Measurements from ENCODE around the gene AARS2. TPM values are rescaled to one million over a fixed set of nuclear protein-coding genes. Genes with fewer than 3 reads are reported as not detected.
A peak's percentile ranks its signal among the peaks of the same experiment; 100 is the strongest.

The AARS2 gene
- total RNA-seq: 1 to 10 TPM; 6.1 to 7.6 (median 6.8) TPM
- polyA plus RNA-seq: 1 to 10 TPM; 1.4 to 9.7 (median 2.4) TPM

GRCh38 chr6:44312901-44313788 is at the start of gene AARS2:
TSS of gene AARS2 (minus strand) at chr6:44313347. CDS start at chr6:44313323, 24 bp downstream.
- Histone ChIP-seq H3K27me3 (no peaks in the 10 kb centered on the region), H3K36me3 (peaks cover 0 to 32% (median 21%) of the 10 kb centered on the region in 4 donors), H3K27ac (peak within 1 kb of the TSS; percentile 77 to 88 (median 84)), H3K4me3 (peak within 1 kb of the TSS; percentile 70 to 100 (median 93)), H3K9me3 (no peaks in the 10 kb centered on the region), H3K4me1 (peaks cover 0 to 17% (median 9%) of the 10 kb centered on the region in 4 donors)
- TF ChIP-seq POLR2A (IDR thresholded peaks at IDR 0.05): peak in 1 of 2 donors; percentile 41
- peak; percentile 31 to 78 (median 74) for TF ChIP-seq POLR2AphosphoS5 (IDR thresholded peaks at IDR 0.05)
- TF ChIP-seq EP300 (IDR thresholded peaks at IDR 0.05): no peak
- TF ChIP-seq CTCF (IDR thresholded peaks at IDR 0.05): peak; percentile 74 to 97 (median 80)
- WGBS, 2 donors: 2% methylated on average over 52 of the region's 52 CpGs
- DNase-seq: peak; percentile 90
- intact Hi-C loops (cut with DNase I): loop anchor here (2.0 kb wide), 1 partner anchor 46 kb away; no protein-coding TSS in a partner anchor

GRCh38 chr6:44361947-44362346 is 48.8 kb upstream of the AARS2 start:
- intact Hi-C loops (cut with DNase I): no loop called here
- no peaks in the 10 kb centered on the region for H3K9me3 ChIP-seq
- H3K27me3 ChIP-seq: no peaks in the 10 kb centered on the region
- DNase-seq: no peak
- H3K4me1 ChIP-seq: no peaks in the 10 kb centered on the region
- no peaks in the 10 kb centered on the region for H3K36me3 ChIP-seq
- TF ChIP-seq POLR2A (IDR thresholded peaks at IDR 0.05) (no peak), EP300 (IDR thresholded peaks at IDR 0.05) (no peak), POLR2AphosphoS5 (IDR thresholded peaks at IDR 0.05) (no peak), CTCF (IDR thresholded peaks at IDR 0.05) (no peak)
- no peak overlapping the region for H3K4me3 ChIP-seq
- H3K27ac ChIP-seq: no peak overlapping the region
- 80 to 81% methylated on average over 6 of the region's 6 CpGs for WGBS, 2 donors

GRCh38 chr6:44359973-44360372 is 46.8 kb upstream of the AARS2 start:
- WGBS, 2 donors: 72 to 86% methylated on average over 3 of the region's 3 CpGs

GRCh38 chr6:44356487-44356886 is 43.3 kb upstream of the AARS2 start:
- intact Hi-C loops (cut with DNase I): no loop called here
- H3K27ac ChIP-seq: no peak overlapping the region
- H3K27me3 ChIP-seq: no peaks in the 10 kb centered on the region
- 62 to 66% methylated on average over 1 of the region's 1 CpG for WGBS, 2 donors
- H3K4me3 ChIP-seq: no peak overlapping the region
- no peaks in the 10 kb centered on the region for H3K36me3 ChIP-seq
- H3K4me1 ChIP-seq: no peaks in the 10 kb centered on the region
- DNase-seq: no peak
- H3K9me3 ChIP-seq: no peaks in the 10 kb centered on the region
- TF ChIP-seq POLR2A (IDR thresholded peaks at IDR 0.05) (no peak), EP300 (IDR thresholded peaks at IDR 0.05) (no peak), POLR2AphosphoS5 (IDR thresholded peaks at IDR 0.05) (no peak), CTCF (IDR thresholded peaks at IDR 0.05) (no peak)

More at GRCh38 chr6:44359973-44360372, 46.8 kb upstream of the AARS2 start:
- Histone ChIP-seq H3K4me1 (no peaks in the 10 kb centered on the region), H3K36me3 (no peaks in the 10 kb centered on the region), H3K4me3 (no peak overlapping the region), H3K27me3 (no peaks in the 10 kb centered on the region), H3K27ac (no peak overlapping the region), H3K9me3 (no peaks in the 10 kb centered on the region)
- intact Hi-C loops (cut with DNase I): no loop called here
- no peak for DNase-seq
- TF ChIP-seq POLR2AphosphoS5 (IDR thresholded peaks at IDR 0.05) (no peak), CTCF (IDR thresholded peaks at IDR 0.05) (no peak), EP300 (IDR thresholded peaks at IDR 0.05) (no peak), POLR2A (IDR thresholded peaks at IDR 0.05) (no peak)
